GM19452 (cell line): ENCODE data around the gene EXOC6B.

ENCODE experiments used
- ATAC-seq: cut with Tn5 transposase; IDR thresholded peaks from one replicate; pipeline ENCODE4 v1.9.1; 2021; ENCODE audit not compliant: unreplicated experiment

Gene EXOC6B

GRCh38 chr2:72183466-72183865 lies 642.4 kb downstream of the EXOC6B start:
- no peak for ATAC-seq

- no peak for ATAC-seq
These were observed 642.8 kb downstream of the EXOC6B start for GRCh38 chr2:72183016-72183415.

- no peak for ATAC-seq
These were observed 643.3 kb downstream of the EXOC6B start for GRCh38 chr2:72182547-72182946.

GRCh38 chr2:72181616-72182015 lies 644.2 kb downstream of the EXOC6B start:
- ATAC-seq: no peak

GRCh38 chr2:72180351-72180750 lies 645.5 kb downstream of the EXOC6B start:
- no peak for ATAC-seq

- no peak for ATAC-seq
These were observed 647.3 kb downstream of the EXOC6B start for GRCh38 chr2:72178551-72178950.

GRCh38 chr2:72176281-72176680 lies 649.6 kb downstream of the EXOC6B start:
- no peak for ATAC-seq

- ATAC-seq: no peak
These were observed 650.2 kb downstream of the EXOC6B start for GRCh38 chr2:72175636-72176035.

GRCh38 chr2:72173640-72174321 lies 652.1 kb downstream of the EXOC6B start:
- no peak for ATAC-seq

GRCh38 chr2:72172478-72172877 lies 653.4 kb downstream of the EXOC6B start:
- no peak for ATAC-seq

- no peak for ATAC-seq
These were observed 659.6 kb downstream of the EXOC6B start for GRCh38 chr2:72166279-72166678.

- no peak for ATAC-seq
These were observed 660.0 kb downstream of the EXOC6B start for GRCh38 chr2:72165792-72166191.

GRCh38 chr2:72162574-72162973 lies 663.3 kb downstream of the EXOC6B start:
- ATAC-seq: no peak

- ATAC-seq: no peak
These were observed 666.4 kb downstream of the EXOC6B start for GRCh38 chr2:72159211-72159993.

GRCh38 chr2:72157871-72158771 lies 667.7 kb downstream of the EXOC6B start:
- ATAC-seq: no peak

GRCh38 chr2:72156872-72157271 lies 669.0 kb downstream of the EXOC6B start:
- ATAC-seq: no peak

- no peak for ATAC-seq
These were observed 670.1 kb downstream of the EXOC6B start for GRCh38 chr2:72155737-72156136.

- no peak for ATAC-seq
These were observed 670.7 kb downstream of the EXOC6B start for GRCh38 chr2:72155151-72155550.

- ATAC-seq: no peak
These were observed 671.4 kb downstream of the EXOC6B start for GRCh38 chr2:72154386-72154975.

GRCh38 chr2:72153924-72154323 lies 671.9 kb downstream of the EXOC6B start:
- no peak for ATAC-seq
